ENCODE measurements around the gene ZNF219. TPM values are rescaled to one million over a fixed set of nuclear protein-coding genes. Genes with fewer than 3 reads are reported as not detected.

ZNF219 gene
- total and polyA plus RNA-seq, 2 of the 13 experiments (the other 11 are each of a cell fraction or from before 2014, with no cell fraction given), result 34.5 to 36.6 TPM

- no peak; the same call in 1 of the 2 replicates for TF ChIP-seq ZNF639 (CRISPR knock-in tag; conservative IDR thresholded peaks at IDR 0.05)
- TF ChIP-seq DBP (CRISPR knock-in tag; IDR thresholded peaks at IDR 0.05; ENCODE audit: not compliant biosample characterization), result peak; percentile 7
- no peak for TF ChIP-seq SOX5 (CRISPR knock-in tag; IDR thresholded peaks at IDR 0.05; ENCODE audit: borderline replicate concordance)
- no peak for TF ChIP-seq DPF2 (CRISPR knock-in tag; IDR thresholded peaks at IDR 0.05; ENCODE audit: borderline replicate concordance, low read depth)
- no peak for TF ChIP-seq ZNF235 (CRISPR knock-in tag; IDR thresholded peaks at IDR 0.05; ENCODE audit: borderline replicate concordance)
- TF ChIP-seq ZNF234 (CRISPR knock-in tag; conservative IDR thresholded peaks at IDR 0.05), result no peak
- TF ChIP-seq ZNF552 (CRISPR knock-in tag; IDR thresholded peaks at IDR 0.05; ENCODE audit: borderline replicate concordance), result peak; percentile 58; the same call in 1 of the 2 replicates
- TF ChIP-seq EP300 (IDR thresholded peaks at IDR 0.05; ENCODE audit: low read depth in 2 of 2, low read length in 2 of 2), result no peak; a peak in 1 of 4 replicates
- 0 out of 2 replicates have a peak, but pooled peaks have one; percentile 12 for TF ChIP-seq EP300 (CRISPR knock-in tag; IDR thresholded peaks at IDR 0.05; ENCODE audit: borderline replicate concordance)
- no peak for TF ChIP-seq TCF7L2 (IDR thresholded peaks at IDR 0.05; ENCODE audit: low read depth, low read length)
- TF ChIP-seq NRL (CRISPR knock-in tag; IDR thresholded peaks at IDR 0.05; ENCODE audit: borderline replicate concordance), result no peak; the same call in 1 of the 2 replicates
- no peak for TF ChIP-seq ZNF496 (CRISPR knock-in tag; IDR thresholded peaks at IDR 0.05; ENCODE audit: insufficient replicate concordance)
- no peak for TF ChIP-seq ZC3H4 (CRISPR knock-in tag; IDR thresholded peaks at IDR 0.05; ENCODE audit: borderline replicate concordance)
- 0 out of 2 replicates have a peak, but pooled peaks have one; percentile 42 for TF ChIP-seq NFATC3 (CRISPR knock-in tag; IDR thresholded peaks at IDR 0.05)
- TF ChIP-seq ZKSCAN8 (CRISPR knock-in tag; IDR thresholded peaks at IDR 0.05; ENCODE audit: borderline replicate concordance), result 0 out of 2 replicates have a peak, but pooled peaks have one; percentile 30
- TF ChIP-seq POGZ (CRISPR knock-in tag; IDR thresholded peaks at IDR 0.05), result no peak; the same call in 1 of the 2 replicates
- no peak for TF ChIP-seq CHD2 (IDR thresholded peaks at IDR 0.05; ENCODE audit: low read depth, low read length)
- TF ChIP-seq RORA (CRISPR knock-in tag; IDR thresholded peaks at IDR 0.05), result no peak
- TF ChIP-seq BRD4 (CRISPR knock-in tag; IDR thresholded peaks at IDR 0.05), result no peak
- no peak for TF ChIP-seq ZNF281 (CRISPR knock-in tag; IDR thresholded peaks at IDR 0.05; ENCODE audit: borderline replicate concordance)
Measured at GRCh38 chr14:21068521-21069387, 29.7 kb downstream of the ZNF219 start (continued).

Data from HepG2 (cell line).